Measurements from ENCODE around the gene GALNTL6. TPM values are rescaled to one million over a fixed set of nuclear protein-coding genes. Genes with fewer than 3 reads are reported as not detected.
"Not testable (repeated sequence)": the region's sequence is repeated elsewhere in the genome, so short reads cannot be mapped to it uniquely, and the experiment has no call there.

Gene GALNTL6
- total RNA-seq, 1 donor from 2014 or later = 0.13 TPM

DNA sequence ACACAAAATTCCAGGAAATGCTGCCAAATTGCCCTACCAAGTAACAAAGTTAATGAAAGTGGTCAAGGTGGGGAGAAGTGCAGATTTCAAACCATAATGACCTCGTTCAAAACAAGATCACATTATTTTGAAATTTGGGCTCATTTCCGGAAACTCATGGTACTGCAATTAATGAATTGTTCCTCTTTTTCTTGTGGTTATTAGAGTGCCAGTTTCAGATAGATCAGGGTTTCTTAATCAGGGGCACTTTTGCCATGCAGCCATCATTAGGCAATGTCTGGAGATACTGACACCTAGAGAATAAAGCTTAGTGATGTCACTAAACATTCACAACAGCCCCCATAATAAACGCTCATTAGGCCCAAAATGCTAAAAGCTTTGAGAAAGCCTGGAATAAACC is 973.9 kb downstream of the GALNTL6 start:
- TF ChIP-seq, protein P1, sequence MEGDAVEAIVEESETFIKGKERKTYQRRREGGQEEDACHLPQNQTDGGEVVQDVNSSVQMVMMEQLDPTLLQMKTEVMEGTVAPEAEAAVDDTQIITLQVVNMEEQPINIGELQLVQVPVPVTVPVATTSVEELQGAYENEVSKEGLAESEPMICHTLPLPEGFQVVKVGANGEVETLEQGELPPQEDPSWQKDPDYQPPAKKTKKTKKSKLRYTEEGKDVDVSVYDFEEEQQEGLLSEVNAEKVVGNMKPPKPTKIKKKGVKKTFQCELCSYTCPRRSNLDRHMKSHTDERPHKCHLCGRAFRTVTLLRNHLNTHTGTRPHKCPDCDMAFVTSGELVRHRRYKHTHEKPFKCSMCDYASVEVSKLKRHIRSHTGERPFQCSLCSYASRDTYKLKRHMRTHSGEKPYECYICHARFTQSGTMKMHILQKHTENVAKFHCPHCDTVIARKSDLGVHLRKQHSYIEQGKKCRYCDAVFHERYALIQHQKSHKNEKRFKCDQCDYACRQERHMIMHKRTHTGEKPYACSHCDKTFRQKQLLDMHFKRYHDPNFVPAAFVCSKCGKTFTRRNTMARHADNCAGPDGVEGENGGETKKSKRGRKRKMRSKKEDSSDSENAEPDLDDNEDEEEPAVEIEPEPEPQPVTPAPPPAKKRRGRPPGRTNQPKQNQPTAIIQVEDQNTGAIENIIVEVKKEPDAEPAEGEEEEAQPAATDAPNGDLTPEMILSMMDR (IDR thresholded peaks at IDR 0.05; ENCODE audit: insufficient read depth, low read length, poor library complexity, severe bottlenecking) = no peak
- H3K27me3 ChIP-seq (ENCODE audit: control insufficient read depth, insufficient read depth, low read length) = no peaks in the 10 kb centered on the region
- H3K4me3 ChIP-seq (ENCODE audit: low read depth, low read length) = no peak overlapping the region
- DNase-seq (ENCODE audit: low read depth) = no peak
- no peaks in the 10 kb centered on the region for H3K36me3 ChIP-seq (ENCODE audit: control insufficient read depth, insufficient read depth, low read length)

DNA sequence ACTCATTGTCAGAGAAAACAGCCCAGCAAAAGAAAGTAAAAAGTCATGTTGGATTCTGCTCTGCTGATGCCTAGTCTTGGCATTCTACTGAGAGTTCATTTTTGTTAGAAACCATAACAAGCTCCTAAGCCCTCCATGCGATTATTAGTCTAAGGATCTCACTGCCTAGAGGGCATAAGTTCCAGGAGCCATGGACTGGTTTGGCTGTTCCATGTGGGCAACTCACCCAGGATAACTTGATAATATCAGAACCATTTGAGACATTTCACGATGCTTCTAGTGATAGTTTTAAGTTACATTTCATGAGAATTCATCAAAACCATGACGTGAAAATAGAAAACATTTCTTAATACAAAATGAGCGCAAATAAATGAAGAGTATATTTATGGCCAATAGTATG is 978.6 kb downstream of the GALNTL6 start:
- no peaks in the 10 kb centered on the region for H3K27me3 ChIP-seq (ENCODE audit: control insufficient read depth, insufficient read depth, low read length)
- DNase-seq (ENCODE audit: low read depth) = no peak
- no peak overlapping the region for H3K4me3 ChIP-seq (ENCODE audit: low read depth, low read length)
- no peaks in the 10 kb centered on the region for H3K36me3 ChIP-seq (ENCODE audit: control insufficient read depth, insufficient read depth, low read length)
- TF ChIP-seq, protein P1 (IDR thresholded peaks at IDR 0.05; ENCODE audit: insufficient read depth, low read length, poor library complexity, severe bottlenecking) = no peak

DNA sequence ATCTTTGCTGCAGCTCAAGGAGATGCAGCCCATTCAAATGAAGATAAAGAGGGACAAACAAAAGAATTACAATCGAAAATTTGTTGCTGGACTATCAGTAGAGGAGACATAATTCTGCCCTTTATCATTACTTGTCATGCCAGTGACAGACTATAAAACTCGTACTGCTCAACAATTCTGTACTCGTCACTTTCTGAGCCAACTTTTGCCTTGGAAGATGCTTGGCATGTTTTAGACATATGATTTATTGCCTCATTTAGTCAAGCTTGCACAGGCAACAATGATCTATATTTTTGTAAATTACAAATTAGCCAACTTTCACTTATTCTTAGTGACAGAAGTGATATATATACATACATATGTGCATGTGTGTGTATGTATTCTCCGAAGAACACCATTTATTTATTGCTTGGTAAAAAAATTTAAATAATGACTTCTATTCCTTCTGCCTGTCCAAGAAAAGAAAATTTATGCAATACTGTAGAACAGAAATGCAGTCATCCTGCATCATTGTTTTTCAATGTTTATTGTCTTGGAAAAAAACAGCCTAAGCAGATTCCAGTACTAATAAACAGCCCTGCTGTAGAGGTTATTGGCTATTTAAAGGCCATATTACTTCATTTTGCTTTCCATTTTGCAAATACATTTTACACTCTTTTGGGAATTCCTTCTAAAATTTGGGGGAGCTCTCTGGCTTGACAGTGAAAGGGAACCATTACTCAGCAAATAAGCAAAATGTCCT is 980.5 kb downstream of the GALNTL6 start:
- no peak for DNase-seq (ENCODE audit: low read depth)
- TF ChIP-seq, protein P1 (IDR thresholded peaks at IDR 0.05; ENCODE audit: insufficient read depth, low read length, poor library complexity, severe bottlenecking) = no peak
- Histone ChIP-seq H3K4me3 (ENCODE audit: low read depth, low read length) (no peak overlapping the region), H3K36me3 (ENCODE audit: control insufficient read depth, insufficient read depth, low read length) (no peaks in the 10 kb centered on the region), H3K27me3 (ENCODE audit: control insufficient read depth, insufficient read depth, low read length) (no peaks in the 10 kb centered on the region)

DNA sequence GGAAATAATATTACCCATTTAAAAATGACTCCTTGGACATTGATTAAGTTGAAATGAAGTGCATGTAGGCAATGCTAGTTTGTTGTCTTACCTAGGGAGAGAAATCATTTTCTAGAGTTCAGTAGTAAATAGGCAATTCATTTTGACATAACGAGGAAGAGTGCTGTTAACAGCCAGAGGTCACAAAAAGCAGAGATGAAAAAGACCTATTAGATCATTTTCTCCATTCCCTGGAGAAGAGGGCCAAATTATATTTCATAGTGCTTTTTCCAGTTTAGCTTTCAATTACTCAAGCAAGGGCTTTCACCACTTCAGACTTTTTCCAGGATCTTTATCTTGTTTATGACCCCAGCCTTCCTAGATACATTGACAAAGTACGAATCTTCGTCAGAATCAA is 981.1 kb downstream of the GALNTL6 start:
- no peak for DNase-seq (ENCODE audit: low read depth)
- no peaks in the 10 kb centered on the region for H3K27me3 ChIP-seq (ENCODE audit: control insufficient read depth, insufficient read depth, low read length)
- no peak overlapping the region for H3K4me3 ChIP-seq (ENCODE audit: low read depth, low read length)
- no peaks in the 10 kb centered on the region for H3K36me3 ChIP-seq (ENCODE audit: control insufficient read depth, insufficient read depth, low read length)
- TF ChIP-seq, protein P1 (IDR thresholded peaks at IDR 0.05; ENCODE audit: insufficient read depth, low read length, poor library complexity, severe bottlenecking) = no peak

DNA sequence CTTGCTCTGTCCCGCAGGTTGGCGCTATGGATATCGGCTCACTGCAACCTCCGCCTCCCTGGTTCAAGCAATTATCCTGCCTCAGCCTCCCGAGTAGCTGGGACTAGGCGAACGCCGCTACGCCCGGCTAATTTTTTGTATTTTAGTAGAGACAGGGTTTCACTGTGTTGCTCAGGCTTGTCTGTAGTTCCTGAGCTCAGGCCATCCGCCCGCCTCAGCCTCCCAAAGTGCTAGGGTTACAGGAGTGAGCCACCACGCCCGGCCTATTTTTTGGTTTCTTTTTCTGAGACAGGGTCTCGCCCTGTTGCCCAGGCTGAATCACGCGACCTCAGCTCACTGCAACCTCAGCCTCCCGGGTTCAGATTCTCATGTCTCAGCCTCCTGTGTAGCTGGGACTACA is 984.1 kb downstream of the GALNTL6 start:
- not testable (repeated sequence) for H3K27me3 ChIP-seq (ENCODE audit: control insufficient read depth, insufficient read depth, low read length); H3K4me3 ChIP-seq (ENCODE audit: low read depth, low read length); DNase-seq (ENCODE audit: low read depth); H3K36me3 ChIP-seq (ENCODE audit: control insufficient read depth, insufficient read depth, low read length)

DNA sequence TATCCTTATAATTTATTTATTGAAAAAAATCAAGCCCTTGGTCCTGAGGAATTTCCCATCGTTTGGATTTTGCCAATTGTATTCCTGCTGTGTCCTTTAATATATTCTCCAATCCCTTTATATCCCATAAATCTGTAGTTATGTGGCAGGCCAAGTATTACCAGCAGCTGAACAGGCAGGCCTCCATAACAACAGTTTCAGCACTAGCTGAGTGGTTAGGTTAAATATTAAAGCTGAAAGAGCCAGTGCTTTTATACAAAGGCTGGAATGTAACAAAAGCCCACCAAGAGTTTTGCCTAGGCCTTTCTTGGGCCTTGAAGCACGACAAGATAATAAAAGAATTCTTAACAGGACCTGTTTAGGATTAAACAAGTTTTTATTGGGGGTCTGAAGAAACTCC is 988.8 kb downstream of the GALNTL6 start:
- no peaks in the 10 kb centered on the region for H3K27me3 ChIP-seq (ENCODE audit: control insufficient read depth, insufficient read depth, low read length)
- no peaks in the 10 kb centered on the region for H3K36me3 ChIP-seq (ENCODE audit: control insufficient read depth, insufficient read depth, low read length)
- DNase-seq (ENCODE audit: low read depth) = no peak
- H3K4me3 ChIP-seq (ENCODE audit: low read depth, low read length) = no peak overlapping the region
- TF ChIP-seq, protein P1 (IDR thresholded peaks at IDR 0.05; ENCODE audit: insufficient read depth, low read length, poor library complexity, severe bottlenecking) = no peak

Data from kidney epithelial cell (primary cell).